ENCODE results near the gene MCM8. TPM values are rescaled to one million over a fixed set of nuclear protein-coding genes. Genes with fewer than 3 reads are reported as not detected.

MCM8 gene
- 6.3 and 7.1 TPM in 2 replicates for total RNA-seq
- long read RNA-seq, full-length matches to known transcripts: 18 of 28 reads
- long read RNA-seq, partial matches to known transcripts: 1 of 28 reads
- long read RNA-seq, other reads (novel, unspliced or antisense): 9 of 28 reads

- H3K27me3 Mint-ChIP-seq (ENCODE audit: unreplicated experiment): no peaks in the 10 kb centered on the region
- H3K4me1 Mint-ChIP-seq (ENCODE audit: unreplicated experiment): peaks cover 28% of the 10 kb centered on the region
- peak within 1 kb of the TSS; percentile 95 for H3K27ac Mint-ChIP-seq (ENCODE audit: unreplicated experiment)
- peak; percentile 95 for DNase-seq (ENCODE audit: extremely low spot score, unreplicated experiment)
- H3K36me3 Mint-ChIP-seq (ENCODE audit: unreplicated experiment): peaks cover 6% of the 10 kb centered on the region
- H3K4me3 Mint-ChIP-seq (ENCODE audit: unreplicated experiment): peak within 1 kb of the TSS; percentile 99
- H3K9me3 Mint-ChIP-seq (ENCODE audit: unreplicated experiment): no peaks in the 10 kb centered on the region
- peak; percentile 9 for TF ChIP-seq CTCF (IDR thresholded peaks at IDR 0.05)
These were observed at the start of gene MCM8, which contains the start of gene TRMT6 for GRCh38 chr20:5950271-5951031. Gene MCM8 (plus strand): TSS chr20:5950652. CDS start chr20:5952016, 1,364 bp downstream. Gene TRMT6 (minus strand): TSS chr20:5950533. CDS start chr20:5950405, 128 bp downstream.

GRCh38 chr20:5900908-5901307 lies 49.5 kb upstream of the MCM8 start:
- Mint-ChIP-seq H3K4me3 (ENCODE audit: unreplicated experiment) (no peak overlapping the region), H3K9me3 (ENCODE audit: unreplicated experiment) (no peaks in the 10 kb centered on the region), H3K27ac (ENCODE audit: unreplicated experiment) (no peak overlapping the region), H3K4me1 (ENCODE audit: unreplicated experiment) (no peaks in the 10 kb centered on the region), H3K27me3 (ENCODE audit: unreplicated experiment) (peaks cover 40% of the 10 kb centered on the region), H3K36me3 (ENCODE audit: unreplicated experiment) (no peaks in the 10 kb centered on the region)
- TF ChIP-seq CTCF (IDR thresholded peaks at IDR 0.05): no peak
- DNase-seq (ENCODE audit: extremely low spot score, unreplicated experiment): no peak

- peak; percentile 21 for DNase-seq (ENCODE audit: extremely low spot score, unreplicated experiment)
- no peak overlapping the region for H3K27ac Mint-ChIP-seq (ENCODE audit: unreplicated experiment)
- peaks cover 9% of the 10 kb centered on the region for H3K4me1 Mint-ChIP-seq (ENCODE audit: unreplicated experiment)
- H3K9me3 Mint-ChIP-seq (ENCODE audit: unreplicated experiment): no peaks in the 10 kb centered on the region
- no peaks in the 10 kb centered on the region for H3K36me3 Mint-ChIP-seq (ENCODE audit: unreplicated experiment)
- no peak overlapping the region for H3K4me3 Mint-ChIP-seq (ENCODE audit: unreplicated experiment)
- H3K27me3 Mint-ChIP-seq (ENCODE audit: unreplicated experiment): peaks cover 44% of the 10 kb centered on the region
- no peak for TF ChIP-seq CTCF (IDR thresholded peaks at IDR 0.05)
These were observed 41.5 kb upstream of the MCM8 start for GRCh38 chr20:5908981-5909380.

- Mint-ChIP-seq H3K27ac (ENCODE audit: unreplicated experiment) (no peak overlapping the region), H3K4me3 (ENCODE audit: unreplicated experiment) (no peak overlapping the region), H3K36me3 (ENCODE audit: unreplicated experiment) (no peaks in the 10 kb centered on the region), H3K27me3 (ENCODE audit: unreplicated experiment) (peaks cover 50% of the 10 kb centered on the region), H3K9me3 (ENCODE audit: unreplicated experiment) (no peaks in the 10 kb centered on the region), H3K4me1 (ENCODE audit: unreplicated experiment) (peaks cover 9% of the 10 kb centered on the region)
- DNase-seq (ENCODE audit: extremely low spot score, unreplicated experiment): no peak
- TF ChIP-seq CTCF (IDR thresholded peaks at IDR 0.05): no peak
These were observed 40.3 kb upstream of the MCM8 start for GRCh38 chr20:5910186-5910585.

- Mint-ChIP-seq H3K27me3 (ENCODE audit: unreplicated experiment) (peaks cover 39% of the 10 kb centered on the region), H3K27ac (ENCODE audit: unreplicated experiment) (no peak overlapping the region), H3K4me1 (ENCODE audit: unreplicated experiment) (peaks cover 9% of the 10 kb centered on the region), H3K36me3 (ENCODE audit: unreplicated experiment) (no peaks in the 10 kb centered on the region), H3K9me3 (ENCODE audit: unreplicated experiment) (no peaks in the 10 kb centered on the region), H3K4me3 (ENCODE audit: unreplicated experiment) (no peak overlapping the region)
- TF ChIP-seq CTCF (IDR thresholded peaks at IDR 0.05): no peak
- DNase-seq (ENCODE audit: extremely low spot score, unreplicated experiment): no peak
These were observed 37.3 kb upstream of the MCM8 start for GRCh38 chr20:5913166-5913565.
